Measurements from ENCODE around the gene RNF25. TPM values are rescaled to one million over a fixed set of nuclear protein-coding genes. Genes with fewer than 3 reads are reported as not detected.
A peak's percentile ranks its signal among the peaks of the same experiment; 100 is the strongest.

Gene RNF25, protein sequence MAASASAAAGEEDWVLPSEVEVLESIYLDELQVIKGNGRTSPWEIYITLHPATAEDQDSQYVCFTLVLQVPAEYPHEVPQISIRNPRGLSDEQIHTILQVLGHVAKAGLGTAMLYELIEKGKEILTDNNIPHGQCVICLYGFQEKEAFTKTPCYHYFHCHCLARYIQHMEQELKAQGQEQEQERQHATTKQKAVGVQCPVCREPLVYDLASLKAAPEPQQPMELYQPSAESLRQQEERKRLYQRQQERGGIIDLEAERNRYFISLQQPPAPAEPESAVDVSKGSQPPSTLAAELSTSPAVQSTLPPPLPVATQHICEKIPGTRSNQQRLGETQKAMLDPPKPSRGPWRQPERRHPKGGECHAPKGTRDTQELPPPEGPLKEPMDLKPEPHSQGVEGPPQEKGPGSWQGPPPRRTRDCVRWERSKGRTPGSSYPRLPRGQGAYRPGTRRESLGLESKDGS
- total RNA-seq, result 24.0 TPM
- long read RNA-seq, transcript RNF25-201 (10 exons, 1,914 nt), result major isoform, 81 of 90 reads
- long read RNA-seq, partial matches to known transcripts, result 2 of 90 reads
- long read RNA-seq, other reads (novel, unspliced or antisense), result 6 of 90 reads

DNA sequence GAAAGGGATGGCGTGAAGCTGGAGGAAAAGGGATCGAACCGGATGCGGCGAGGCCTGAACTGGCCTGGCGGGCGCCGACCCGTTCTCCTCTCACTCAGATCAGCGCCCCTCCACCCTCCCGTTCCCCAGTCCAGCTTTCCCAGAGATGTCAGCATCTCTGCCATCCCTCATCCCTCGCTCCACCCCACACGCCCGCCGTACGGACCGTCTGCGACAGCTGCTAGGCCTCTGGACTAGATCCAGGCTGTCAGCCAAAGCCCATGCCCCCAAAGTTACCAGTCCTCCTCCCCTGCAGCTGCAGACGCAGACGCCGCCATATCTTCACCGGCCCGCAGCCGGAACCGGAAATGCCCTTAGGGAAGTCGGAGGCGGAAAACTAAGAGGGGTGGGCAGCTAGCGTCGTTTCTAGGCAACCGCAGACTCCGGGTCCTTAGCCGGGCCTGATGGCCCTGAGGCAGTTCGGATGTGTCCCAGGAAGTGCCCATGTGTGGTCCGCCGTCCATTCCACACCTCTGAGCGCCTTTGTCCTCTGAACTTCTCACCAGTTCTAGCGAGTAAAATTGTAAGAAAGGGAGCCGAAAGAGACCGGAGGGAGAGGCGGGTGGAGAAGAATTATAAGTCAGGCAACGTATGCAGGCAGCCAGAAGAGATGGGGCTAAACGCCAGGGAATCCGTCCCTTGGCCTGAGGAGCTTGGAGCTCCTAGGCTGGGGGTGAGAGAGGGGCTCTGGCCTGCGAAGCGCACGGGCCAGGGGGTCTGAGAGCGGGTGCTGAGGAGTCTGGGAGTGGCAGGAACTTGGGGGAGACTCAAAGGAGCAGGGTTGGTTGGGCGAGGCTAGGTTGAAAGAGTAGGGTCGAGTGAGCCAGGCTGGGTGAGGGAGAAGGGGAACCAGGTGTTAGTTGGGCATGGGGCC, at the start of gene RNF25, which contains the start of gene STK36:
TSS of gene RNF25 (minus strand) at position 349 of the 913 bp plus-strand sequence. CDS start at position 317, 32 bp downstream.
TSS of gene STK36 (plus strand) at position 433 of the 913 bp plus-strand sequence. CDS start 744 bp downstream, outside the sequence.
- peak; percentile 93 for DNase-seq (ENCODE audit: low spot score)

DNA sequence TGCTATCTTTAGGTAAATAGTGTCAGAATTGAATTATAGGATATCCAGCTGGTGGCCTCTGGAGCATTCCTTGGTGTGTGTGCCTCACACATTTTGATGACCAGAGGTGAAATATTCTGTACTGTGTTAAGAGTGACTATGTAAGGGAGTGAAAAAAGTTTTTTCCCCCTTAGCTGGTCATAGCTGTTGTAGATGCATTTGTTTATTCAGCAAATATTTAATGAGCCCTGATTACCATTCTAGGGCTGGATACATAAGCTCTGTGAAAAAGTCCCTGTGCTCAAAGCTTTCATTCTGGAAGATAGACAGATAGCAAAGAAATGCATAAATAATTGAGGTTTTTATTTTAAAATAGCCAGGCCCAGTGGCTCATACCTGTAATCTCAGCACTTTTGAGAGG, 49.7 kb upstream of the RNF25 start:
- no peak for DNase-seq (ENCODE audit: low spot score)

DNA sequence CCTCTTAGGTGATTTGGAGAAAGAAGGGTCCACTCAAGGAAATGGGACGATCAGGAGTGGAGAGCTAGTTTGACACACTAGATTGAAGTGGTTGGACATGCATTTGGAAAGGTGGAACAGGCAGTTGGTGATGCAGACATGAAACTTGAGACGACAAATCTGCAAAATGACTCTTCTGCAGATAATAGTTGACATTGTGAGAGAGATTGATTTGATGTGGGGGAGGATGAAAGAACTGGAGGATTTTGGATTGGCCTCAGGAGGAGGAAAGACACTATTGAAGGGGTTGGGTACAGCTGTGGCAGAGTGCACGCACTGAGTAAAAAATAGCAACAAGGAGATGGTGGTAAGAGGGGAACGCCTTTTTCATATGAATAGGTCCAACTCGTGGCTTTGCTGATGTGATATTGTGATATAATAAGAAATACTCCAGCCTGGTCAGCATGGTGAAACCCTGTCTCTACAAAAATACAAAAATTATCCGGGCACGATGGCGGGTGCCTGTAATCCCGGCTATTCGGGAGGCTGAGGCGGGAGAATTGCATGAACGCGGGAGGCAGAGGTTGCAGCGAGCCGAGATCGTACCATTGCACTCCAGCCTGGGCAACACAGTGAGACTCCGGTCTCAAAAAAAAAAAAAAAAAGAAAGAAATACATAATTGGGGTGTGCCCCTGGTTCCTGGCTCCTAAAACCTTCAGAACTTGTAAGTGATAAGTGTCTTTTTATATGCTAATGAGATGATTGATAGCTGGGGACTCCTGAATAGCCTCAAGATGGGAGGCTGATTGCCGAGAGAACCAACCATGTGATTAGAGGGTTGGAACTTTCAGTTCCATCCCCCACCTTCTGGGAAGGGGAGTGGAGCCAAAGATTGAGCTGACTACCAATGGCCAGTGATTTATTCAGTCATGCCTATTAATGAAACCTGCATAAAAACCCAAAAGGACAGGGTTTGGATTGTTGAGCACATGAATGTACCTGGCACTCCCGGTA, 48.5 kb upstream of the RNF25 start:
- no peak for DNase-seq (ENCODE audit: low spot score)

DNA sequence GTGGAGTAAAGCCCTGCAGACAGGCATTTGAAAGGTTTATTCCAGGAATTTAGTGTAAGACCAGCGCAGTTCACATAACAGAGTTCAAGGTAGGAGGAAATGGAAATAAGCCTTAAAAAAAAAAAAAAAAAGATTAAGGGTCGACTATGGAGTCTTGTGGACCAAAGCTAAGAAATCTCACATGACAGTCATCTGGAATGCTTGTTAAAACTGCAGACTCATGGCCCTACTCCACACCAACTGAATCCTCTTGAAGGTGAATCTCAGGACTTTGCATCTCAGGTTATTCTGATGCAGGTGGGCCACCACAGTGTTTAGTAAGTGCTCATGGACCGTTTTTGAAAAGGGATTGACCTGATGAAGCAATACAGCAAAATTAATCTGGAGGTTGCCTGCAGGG, 47.7 kb upstream of the RNF25 start:
- DNase-seq (ENCODE audit: low spot score), result no peak

DNA sequence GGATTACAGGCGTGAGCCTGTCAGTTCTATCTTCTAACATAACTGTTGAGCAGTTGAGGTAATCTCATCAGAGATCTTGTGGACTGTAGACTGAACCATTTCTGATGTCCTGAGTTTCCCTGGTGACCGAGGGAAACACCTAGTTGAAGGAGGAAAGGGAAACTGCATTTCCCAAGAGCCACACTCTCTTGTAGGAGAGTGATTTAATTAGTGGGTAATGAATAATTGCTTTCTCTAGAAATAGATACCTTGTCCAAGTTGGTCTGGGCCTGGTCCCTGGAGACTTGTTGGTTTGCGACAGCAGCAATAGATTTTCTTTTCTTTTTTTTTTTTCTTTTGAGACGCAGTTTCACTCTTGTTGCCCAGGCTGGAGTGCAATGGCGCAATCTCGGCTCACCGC, 46.3 kb upstream of the RNF25 start:
- DNase-seq (ENCODE audit: low spot score), result no peak

DNA sequence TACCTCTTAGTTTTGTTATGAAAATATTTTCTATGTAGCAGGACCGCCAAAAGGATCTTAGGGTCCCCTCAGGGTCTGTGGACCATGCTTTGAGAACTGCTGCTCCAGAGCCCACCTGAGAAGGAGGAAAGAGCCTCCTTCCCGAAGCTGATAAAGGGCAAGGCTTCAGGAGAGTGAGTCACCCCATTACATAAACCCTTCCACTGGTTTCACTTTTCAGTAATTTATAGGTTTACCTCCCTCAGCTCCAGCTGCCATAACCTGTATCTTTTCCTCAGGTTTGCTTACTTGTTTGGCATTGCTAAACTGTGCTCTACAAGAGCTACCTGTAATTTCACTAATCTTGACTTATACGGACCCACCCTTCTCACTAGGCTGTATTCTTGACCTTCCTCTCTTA, 45.5 kb upstream of the RNF25 start:
- no peak for DNase-seq (ENCODE audit: low spot score)

DNA sequence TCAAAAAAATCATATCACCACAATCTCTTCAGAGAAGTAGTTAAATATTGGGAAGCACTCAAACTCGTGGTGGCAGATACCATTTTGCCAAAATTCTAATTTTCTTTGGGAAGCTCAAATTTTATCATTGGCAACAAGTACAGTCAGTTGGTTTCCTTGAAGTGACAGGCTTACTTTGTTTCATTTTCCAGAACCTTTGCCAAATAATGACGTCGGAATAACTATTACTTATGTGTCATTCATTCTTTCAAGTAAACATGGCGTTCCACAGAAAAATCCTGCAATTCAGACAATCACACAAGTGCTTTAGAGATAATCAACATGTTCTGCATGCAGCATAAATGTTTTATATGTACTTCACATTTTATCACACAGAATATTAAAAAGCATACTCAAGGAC, 44.3 kb upstream of the RNF25 start:
- DNase-seq (ENCODE audit: low spot score), result no peak

DNA sequence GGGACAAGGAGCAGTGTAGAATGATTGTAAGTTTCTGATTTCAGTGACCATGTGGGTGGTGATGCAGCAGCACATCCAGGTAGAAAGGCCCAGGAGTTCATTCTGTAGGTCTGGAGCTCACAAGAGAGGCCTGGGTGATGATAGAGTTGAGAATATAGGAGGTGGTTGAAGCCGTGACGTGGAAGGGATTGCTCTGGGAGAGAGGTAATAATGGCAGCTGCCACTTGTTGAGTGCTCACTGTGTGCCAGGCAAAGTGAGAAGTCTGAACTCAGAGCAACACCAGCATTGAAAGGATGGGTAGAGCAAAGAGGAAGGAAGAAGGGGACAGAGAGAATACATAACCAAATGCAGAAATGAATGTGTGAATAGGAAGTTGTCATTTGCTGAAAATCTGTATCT, 42.1 kb upstream of the RNF25 start:
- DNase-seq (ENCODE audit: low spot score), result no peak

DNA sequence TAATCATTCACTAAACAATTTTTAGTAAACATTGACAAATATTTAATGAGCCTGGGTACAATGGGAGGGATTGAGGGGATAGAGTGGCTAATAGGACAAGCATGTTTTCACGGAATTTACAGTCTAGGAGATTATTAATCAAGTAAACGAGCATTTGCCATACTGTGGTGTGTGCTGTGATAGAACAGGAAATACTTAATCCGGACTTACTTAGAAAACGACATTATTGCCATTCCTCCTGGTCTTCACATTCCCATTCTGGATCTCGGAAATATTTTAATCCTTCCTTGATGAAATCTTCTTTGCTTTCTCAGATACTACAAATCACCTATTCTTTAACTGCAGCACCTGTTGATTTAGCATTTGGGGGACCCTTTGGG, 39.7 kb upstream of the RNF25 start:
- no peak for DNase-seq (ENCODE audit: low spot score)

DNA sequence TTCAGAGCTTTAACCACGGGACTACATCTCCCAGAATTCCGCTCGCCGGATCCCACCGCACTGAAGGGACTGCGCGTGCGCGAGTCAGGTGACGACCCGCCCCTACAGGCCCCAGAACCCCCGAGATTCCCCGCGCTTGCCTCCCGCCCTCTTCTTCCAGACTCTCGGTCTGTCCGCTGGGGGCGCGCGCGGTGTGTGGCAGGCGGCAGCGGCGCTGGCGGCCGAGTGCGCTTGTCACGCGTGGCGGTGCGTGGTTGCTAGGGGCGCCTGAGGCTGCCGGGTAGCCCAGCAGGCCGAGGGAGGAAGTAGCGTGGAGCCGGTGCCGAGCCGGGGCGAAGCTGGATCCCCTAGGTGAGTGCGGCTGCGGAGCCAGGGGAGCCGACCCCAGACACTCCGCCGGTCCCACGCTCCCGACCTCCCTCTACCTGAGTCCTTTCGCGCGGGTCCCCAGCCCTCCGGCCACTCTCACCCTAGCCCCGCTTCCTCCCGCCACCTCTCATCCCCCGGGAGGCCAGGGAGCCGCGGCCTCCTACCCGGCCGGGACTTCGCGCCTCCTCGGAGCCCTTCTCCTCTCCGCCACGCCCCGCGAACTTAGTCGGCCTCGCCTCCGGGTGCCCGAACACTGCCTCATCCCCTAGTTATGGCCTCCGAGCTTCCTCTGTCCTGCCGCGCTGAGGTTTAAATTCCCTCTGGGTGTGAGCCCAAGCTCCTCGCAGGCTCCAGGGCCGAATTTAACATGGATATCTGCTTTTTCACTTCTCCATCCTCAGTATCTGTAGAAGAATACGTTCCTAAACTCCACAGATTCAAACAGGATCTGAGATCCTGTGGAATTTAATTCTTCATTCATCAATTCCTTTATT, 39.1 kb upstream of the RNF25 start, which contains the start of gene TTLL4:
TSS of gene TTLL4 (plus strand) at position 149 of the 863 bp plus-strand sequence. CDS start 26,842 bp downstream, outside the sequence.
- peak; percentile 99 for DNase-seq (ENCODE audit: low spot score)

DNA sequence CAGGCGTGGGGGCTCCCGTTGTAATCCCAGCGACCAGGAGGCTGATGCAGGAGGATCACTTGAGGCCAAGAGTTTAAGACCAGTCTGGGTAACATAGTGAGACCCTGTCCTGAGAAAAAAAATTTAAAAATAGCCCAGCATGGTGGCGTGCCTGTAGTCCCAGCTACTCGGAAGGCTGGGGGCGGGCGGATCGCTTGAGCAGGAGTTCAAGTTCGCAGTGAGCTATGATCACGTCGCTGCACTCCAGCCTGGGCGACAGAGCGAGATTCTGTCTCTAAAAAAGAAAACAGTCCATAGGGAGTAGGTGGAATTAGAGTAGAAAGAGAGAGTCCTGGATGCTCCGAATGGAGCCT, 38.5 kb upstream of the RNF25 start:
- no peak for DNase-seq (ENCODE audit: low spot score)

DNA sequence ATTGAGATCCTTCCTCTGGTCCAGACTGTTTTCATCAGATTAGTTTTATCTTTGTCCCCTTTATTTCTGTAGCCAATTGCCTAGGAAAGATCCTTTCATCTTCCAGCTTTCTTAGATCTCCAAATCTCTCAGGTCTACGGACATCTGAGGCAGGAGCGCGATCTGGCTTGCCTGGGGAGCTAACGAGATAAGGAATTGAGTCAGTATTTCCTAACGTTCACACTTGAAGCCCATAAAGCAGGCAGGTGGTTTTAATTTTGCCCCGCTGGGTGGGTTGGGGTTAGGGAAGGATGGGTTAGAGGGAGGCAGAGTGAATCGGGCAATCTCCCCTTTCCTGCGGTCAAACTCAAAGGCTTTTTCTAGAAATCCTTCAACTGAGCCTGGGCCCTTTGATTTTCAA, 38.1 kb upstream of the RNF25 start:
- no peak for DNase-seq (ENCODE audit: low spot score)

DNA sequence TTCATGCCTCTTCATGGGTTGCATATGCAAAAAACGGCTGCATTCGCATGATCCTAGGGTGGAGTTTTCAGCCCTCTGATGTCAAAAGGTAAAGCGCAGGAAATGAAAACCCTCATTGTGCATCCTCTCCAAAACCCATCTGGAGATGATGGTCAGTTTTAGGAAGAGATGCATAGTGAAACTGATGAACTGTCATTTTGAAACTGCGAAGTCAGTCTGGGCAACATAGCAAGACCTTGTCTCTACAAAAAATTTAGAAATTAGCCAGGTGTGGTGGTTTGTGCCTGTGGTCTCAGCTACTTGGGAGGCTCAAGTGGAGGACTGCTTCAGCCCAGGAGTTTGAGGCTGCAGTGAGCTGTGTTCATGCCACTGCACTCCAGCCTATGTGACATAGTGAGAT, 36.3 kb upstream of the RNF25 start:
- no peak for DNase-seq (ENCODE audit: low spot score)

DNA sequence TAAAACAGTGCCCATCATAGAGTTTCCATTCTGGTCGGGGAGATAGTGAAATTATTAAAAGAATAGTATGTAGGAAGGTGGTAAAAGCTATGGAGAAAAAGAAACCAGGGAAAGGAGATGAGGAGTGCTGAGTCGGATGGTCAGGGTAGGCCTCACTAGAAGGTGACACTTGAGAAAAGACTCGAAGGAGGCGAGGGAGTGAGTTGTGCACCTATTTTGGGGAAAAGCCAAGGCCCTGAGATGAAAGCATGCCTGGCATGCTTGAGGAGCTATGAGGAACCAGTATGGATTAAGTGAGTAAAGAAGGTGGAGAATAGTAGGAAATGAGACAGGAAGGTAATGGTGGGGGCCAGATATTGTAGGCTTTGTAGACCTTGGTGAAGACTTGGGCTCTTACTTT, 31.5 kb upstream of the RNF25 start:
- no peak for DNase-seq (ENCODE audit: low spot score)

DNA sequence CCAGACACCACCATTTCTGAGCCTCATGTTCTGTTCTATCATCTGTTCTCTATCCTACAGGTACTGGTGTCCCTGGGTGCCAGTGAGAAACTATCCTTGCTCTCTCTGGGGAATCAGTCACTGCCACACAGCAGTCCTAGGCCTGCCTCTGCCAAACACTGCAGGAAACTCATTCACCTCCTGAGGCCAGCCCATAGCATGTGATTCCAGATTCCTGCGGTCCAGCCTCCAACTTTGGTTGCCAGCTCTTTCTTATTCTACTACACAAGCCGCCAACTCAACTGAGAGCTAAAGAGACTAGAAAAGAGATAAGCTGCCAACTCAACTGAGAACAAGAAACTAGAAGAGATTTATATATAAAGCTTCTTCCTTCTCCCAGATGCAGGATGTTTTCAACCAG, 30.0 kb upstream of the RNF25 start:
- no peak for DNase-seq (ENCODE audit: low spot score)

DNA sequence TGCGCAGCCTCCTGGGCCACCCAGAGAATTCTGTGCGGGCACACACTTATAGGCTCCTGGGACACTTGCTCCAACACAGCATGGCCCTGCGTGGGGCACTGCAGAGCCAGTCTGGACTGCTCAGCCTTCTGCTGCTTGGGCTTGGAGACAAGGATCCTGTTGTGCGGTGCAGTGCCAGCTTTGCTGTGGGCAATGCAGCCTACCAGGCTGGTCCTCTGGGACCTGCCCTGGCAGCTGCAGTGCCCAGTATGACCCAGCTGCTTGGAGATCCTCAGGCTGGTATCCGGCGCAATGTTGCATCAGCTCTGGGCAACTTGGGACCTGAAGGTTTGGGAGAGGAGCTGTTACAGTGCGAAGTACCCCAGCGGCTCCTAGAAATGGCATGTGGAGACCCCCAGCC, 27.1 kb upstream of the RNF25 start:
- no peak for DNase-seq (ENCODE audit: low spot score)

DNA sequence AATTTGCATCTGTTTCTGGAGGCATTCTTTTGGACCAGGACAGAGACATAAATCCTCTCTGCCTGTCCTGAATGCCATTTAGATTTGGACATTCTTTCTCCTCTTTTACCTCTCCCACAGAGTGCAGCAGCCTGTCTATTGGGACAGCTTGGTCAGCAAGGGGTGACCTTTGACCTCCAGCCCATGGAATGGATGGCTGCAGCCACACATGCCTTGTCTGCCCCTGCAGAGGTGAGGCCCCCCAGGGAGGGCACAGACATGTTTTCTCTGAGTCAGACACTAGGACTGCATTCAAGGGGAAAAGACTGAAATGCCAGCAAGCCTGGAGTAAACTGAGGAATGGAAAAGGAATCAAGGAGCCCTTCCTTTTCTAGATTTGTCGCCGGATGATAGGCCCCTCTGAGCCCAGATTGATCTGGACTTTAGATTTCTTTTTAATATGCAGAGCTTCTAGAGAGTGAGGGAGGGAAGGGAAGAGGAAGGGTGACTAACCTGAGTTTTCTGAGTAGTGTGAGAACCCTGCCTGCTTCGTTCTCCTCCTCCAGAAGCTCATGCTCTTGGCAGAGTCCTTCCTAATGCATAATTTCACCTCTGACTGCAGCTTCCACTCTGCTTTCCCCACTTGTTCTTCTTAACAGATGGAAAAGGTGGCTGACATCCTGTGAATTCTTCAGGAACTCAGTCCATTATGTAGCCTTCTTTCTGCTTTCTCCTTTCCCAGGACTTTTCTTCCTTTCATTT, 22.8 kb upstream of the RNF25 start:
- no peak for DNase-seq (ENCODE audit: low spot score)

DNA sequence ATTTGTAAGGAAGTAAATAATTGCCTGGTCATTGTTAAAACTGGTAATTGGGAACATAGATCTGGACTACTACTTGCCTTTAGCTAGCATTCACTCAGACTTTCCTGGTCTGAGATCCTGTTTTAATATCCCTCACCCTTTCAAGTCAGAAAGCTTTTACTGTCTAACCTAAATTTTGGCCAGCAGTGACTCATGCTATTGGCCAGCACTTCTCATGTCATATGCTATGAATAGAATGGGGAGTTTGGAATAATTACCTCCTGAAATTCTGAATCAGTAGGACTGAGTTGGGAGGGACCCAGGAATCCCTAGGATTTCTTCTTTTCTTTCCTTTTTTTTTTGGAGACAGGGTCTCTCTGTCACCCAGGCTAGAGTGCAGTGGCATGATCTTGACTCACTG, 19.4 kb upstream of the RNF25 start:
- no peak for DNase-seq (ENCODE audit: low spot score)
